GM21717 (cell line): ENCODE measurements around the gene SLC3A2.

Source experiments
- ATAC-seq: cut with Tn5 transposase; IDR thresholded peaks from one replicate; pipeline ENCODE4 v1.9.1; 2021; ENCODE audit warnings: mild to moderate bottlenecking, moderate library complexity; ENCODE audit not compliant: unreplicated experiment

The SLC3A2 gene

DNA sequence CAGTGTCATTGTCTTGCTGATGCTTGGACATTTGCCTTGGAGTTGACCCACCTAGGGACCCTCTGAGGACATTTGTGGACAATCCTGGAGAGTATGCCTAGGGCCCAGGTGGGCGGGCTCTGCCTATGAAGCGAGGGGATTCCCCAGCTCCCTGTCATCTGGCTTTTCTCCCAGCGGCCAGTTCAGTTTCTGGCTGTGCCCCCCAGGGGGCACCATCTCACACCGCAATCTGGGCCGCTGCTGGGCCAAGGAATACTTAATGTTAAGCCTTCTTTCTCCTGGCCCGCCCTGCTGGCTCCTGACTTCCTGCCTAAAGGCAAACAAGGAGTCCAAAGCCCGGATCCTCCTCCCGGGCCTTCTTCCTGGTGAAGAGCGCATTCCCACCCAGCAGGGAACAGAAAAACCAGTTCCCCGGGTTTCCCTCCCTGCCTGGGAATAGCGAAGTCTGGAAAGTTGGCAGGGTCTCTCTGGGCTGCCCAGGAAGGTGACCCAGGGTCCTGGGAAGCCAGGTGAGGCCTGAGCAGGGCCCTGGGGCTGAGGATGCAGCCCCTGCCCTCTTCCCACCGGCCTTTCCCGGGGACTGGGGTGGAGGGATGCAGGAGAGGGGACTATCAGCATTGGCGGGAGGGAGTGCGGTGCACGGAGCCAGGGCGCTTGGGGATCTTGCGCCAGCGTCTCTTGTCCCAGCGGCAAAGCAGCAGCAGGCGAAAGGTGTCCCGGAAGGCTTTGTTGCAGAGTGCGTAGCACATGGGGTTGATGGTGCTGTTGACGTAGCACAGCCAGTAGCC lies 28.6 kb downstream of the SLC3A2 start:
- ATAC-seq = no peak

GRCh38 chr11:62910141-62910882 lies 29.6 kb downstream of the SLC3A2 start:
- ATAC-seq = no peak

DNA sequence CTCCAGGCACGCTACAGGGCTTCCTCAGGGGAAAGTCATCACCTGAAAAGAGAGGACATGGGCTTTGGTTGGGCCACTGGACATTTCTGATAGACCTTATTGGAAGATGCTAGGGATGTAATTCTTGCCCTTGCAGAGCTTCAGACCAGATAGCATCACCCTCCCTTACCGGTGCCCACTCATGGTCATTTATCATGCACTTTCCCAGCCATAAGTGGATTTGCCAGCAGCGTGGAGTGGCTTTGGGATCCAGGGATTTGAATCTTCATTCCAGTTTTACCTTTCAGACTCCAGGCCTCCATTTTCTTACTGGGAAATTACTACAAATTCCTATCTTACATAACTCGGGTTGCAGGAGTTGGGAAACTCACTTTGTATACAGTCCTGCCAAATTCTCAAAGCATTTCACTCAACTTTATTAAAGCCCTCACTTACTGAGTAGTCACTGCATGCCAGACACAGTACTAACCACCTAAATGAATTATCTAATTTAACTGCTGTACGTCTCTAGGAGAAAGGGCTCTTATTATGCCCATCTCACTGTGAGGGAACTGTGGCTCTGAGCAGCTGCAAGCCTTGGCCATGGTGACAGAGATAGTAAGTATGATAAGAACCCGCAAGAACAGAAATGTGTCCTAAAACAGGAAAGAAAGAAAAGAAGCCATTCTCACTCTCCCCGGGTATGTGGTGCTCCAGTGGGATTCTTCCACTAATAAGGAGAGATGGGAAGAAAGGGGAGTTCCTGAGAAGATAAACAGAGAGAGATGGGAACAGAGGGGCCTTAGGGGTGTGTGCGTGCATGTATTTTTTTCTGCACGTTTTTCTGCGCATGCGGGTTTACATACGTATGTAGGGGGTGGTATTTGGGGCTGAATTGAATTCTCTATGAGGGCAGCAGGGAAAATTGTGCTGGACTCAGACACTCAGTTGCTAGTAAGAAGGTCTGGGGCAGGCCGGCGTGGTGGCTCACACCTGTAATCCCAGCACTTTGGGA lies 30.7 kb downstream of the SLC3A2 start:
- ATAC-seq = no peak

- ATAC-seq = no peak
Observed at GRCh38 chr11:62912268-62912667, 31.6 kb downstream of the SLC3A2 start.

- no peak for ATAC-seq
Observed at GRCh38 chr11:62914416-62914815, 33.7 kb downstream of the SLC3A2 start.

DNA sequence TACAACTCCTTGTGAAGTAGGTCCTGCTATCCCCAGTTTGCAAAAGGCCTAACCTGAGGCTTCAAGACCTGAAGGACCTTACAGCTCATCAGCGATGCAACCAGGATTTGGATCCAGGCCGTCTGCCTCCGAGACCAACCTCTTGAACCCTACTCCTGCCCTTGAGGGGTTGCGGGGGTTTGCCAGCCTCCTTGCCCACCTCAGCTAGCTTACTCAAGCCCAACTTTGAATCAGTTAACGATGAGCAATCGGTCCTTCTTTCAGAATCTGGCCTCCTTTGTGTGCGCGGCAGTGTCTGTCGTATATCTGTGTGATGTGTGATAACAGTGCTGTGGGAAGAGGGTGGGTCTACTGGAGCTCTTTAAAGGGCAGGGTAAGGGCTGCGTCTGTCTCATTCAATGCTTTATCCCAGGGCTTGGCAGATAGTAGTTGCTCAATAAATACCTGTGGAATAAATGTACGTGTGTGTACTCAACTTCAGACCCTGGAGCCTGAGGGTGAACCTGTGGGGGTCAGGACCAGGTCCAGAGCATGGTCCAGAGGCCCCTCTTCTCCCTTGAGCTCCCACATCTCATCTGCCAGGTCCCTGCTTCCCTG lies 37.3 kb downstream of the SLC3A2 start:
- ATAC-seq = no peak

DNA sequence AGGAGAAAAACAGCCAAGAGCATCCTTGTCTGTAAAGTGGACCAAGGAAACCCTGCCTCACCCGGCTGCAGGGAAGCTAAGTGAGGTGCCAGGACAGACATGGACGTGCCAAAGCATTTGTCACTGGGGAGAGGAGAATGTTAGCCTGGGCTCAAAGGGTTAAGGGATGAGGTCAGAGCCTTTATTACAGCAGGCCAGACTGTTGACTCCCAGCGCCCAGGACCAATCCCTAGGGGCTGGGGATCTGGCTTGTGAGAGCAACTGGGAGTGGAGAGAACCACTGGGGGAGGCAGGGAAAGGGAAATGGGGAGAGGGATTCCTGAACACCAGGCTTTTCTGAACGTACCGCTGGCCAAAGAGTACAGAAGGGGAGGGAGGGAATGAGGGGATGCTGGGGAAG lies 37.8 kb downstream of the SLC3A2 start:
- ATAC-seq = no peak

DNA sequence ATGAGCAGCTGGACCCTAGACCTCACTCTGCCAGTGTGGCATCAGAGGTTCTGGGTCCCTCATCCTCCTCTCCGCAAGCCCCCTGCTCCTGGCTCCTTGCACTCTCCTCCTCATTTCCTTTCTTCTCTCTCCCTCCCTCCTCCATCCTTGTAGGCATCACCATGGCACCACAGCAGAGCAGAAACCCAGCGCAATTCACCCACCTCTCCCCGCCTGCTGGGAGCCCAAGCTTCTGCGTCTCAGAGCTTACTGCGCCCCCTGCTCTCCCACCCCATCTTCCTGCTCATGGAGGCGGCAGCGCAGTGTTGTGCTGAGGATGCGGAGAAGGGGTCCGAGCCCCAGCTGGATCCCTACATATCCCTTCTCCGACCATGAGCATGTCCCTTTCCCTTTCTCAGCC lies 38.8 kb downstream of the SLC3A2 start:
- no peak for ATAC-seq

GRCh38 chr11:62919898-62920640 lies 39.4 kb downstream of the SLC3A2 start:
- ATAC-seq = no peak

DNA sequence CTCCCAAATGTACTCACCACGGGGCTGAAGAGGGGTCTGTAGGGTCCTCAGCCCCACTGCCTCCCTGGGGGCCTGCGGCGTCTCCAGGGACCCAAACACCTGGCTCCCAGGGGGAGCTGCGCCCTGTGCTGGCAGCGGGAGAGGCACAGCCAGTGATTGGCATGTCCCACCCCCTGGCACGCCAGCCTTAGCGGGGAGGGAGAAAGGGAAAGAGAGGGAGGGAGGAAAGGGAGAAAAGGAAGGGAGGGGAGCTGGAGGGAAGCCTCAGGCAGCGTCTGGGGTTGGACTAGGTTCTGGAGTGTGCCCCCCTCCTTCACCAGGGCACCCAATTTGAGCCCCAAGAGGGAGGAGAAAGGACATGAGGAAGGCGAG lies 40.5 kb downstream of the SLC3A2 start, which contains the start of gene CHRM1:
Gene CHRM1, minus strand, starts transcription at position 163 of the 372 bp plus-strand sequence. CDS start 10,263 bp downstream, outside the sequence.
- no peak for ATAC-seq

DNA sequence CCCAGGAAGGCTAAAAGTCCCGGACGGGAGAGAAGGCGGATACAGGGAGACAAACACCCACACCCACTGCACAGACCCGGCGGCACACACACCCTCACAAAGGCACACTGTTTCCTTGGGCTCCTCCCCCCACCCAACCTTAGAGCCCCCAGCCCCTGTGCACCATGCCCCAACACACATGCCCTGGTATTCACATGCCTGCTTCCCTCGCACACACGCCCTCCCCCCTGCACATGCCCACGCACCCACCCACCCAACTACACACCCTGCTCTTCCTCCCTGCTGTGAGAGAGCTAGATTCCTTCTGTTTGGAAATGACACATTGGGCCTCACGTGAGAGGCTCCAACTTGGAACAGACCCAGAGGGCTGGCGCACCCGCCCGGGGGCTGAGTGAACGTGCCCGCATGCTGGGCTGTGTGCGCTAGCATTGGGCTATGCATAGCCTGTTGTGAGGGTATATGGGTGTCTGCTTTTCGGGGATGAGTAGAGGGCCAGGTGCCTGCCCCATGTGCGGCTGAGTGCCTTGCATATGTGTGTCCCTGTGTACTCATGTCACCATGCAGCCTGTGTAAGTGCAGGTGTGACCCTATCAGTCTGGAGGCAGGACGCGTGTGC lies 41.0 kb downstream of the SLC3A2 start:
- ATAC-seq = no peak

DNA sequence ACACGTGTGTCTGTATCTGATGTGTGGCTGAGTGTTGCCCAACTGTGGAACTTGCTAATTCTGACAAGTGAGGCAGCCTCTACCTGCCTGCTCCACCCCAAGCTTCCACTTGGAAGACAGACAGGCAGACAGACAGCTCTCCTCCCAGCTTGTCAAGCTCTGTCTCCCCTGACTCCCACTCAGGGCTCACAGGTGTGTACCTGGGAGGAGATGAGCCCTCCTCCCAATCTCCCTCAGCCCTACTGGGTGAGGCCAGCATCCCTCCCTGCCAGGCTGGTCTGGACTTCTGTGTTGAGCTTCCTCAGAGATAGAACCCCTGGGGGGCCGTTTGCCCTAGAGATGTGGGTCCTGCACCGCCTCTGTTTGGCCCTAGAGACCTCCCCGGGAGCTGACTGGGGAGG lies 41.5 kb downstream of the SLC3A2 start:
- no peak for ATAC-seq

DNA sequence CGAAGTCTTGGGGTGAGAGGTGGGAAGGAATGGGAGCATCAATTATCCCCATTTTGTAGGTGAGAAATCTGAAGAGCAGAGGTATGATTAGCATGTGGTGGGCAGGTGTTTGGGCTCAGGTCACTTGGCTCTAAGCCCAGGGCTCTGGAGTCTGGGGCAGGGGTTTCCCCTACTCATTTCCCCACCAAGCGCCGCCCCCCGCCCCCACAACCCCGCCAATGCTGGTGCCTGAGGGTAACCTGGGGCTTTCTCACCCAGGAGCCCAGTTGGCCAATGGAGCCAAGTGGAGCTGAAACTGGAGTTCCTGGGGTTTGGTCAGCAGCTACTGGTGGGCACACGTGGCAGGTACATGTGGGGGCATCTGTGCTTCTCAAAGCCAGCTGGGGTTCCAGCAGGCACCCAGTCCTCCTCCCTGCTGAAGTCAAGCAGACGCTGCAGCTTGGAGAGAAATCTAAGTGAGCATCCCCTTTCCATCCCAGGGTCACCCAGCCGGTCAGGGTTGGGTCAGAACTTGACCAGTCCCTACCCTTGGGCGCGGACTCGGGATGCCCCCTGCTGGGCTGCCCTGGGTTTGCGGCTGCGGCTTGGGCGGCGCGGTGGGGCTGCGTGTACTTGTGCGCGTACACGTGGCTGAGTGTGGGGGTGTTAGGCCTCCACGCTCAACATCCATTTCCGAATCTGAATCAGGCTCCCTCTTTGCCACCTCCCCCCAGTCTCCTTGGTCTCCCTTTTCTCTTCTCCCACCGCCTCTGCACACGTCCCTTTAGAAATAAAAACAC lies 42.1 kb downstream of the SLC3A2 start:
- ATAC-seq = no peak

DNA sequence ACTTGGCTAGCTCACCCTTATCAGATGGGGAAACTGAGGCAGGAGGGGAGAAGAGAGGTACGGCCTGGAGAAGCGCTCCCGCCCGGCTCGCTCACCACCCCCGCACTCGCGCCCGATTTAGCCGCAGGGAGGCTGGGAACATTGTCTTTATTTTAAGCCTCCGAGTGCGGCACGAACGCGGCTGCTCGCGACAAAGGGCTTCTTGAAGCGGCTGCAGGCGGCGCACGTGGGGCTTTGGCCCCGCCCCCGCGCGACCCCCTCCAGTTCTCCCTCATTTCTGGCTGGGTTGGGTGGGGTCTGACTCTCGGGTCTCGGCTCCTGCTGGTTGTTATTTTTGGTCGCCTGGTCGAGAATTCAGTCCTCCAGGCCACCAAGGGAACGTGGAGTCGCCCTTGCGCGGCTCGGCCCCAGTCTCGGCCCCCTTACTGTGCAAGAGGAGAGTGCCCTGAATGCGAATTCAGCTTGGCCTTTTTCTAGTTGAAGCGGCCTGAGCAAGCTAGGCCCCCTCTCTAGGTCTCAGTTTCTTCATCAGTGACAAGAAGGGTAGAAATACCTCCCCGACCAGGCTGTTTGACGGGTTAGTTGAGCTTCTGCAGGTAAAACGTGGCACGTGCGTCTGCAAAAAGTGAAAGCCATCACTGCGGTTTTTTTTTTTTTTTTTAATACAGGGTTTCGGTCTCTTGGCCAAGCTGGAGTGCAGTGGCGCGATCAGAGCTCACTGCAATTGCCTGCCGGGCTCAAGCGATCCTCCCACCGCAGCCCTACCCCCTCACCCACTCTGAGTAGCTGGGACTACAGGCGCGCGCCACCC lies 43.1 kb downstream of the SLC3A2 start:
- no peak for ATAC-seq

DNA sequence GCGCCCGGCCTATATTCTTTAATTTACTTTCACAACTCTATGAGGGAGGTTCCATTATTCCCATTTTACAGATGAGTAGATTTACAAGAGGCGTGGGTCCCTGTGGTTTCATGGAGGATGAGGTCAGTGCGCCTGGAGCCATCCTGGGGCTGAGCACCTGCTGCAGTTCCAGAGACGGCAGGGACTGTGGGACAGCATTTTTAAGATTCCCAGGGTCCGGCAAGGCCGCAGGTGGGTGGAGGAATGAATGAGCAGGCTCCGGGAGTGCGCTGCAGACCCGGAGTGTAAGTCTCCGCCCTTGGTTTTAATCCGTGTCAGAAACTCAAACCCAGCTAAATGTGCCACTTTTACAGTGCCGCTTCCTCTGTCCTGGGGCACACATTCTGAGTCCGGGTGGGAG lies 44.6 kb downstream of the SLC3A2 start:
- ATAC-seq = no peak

DNA sequence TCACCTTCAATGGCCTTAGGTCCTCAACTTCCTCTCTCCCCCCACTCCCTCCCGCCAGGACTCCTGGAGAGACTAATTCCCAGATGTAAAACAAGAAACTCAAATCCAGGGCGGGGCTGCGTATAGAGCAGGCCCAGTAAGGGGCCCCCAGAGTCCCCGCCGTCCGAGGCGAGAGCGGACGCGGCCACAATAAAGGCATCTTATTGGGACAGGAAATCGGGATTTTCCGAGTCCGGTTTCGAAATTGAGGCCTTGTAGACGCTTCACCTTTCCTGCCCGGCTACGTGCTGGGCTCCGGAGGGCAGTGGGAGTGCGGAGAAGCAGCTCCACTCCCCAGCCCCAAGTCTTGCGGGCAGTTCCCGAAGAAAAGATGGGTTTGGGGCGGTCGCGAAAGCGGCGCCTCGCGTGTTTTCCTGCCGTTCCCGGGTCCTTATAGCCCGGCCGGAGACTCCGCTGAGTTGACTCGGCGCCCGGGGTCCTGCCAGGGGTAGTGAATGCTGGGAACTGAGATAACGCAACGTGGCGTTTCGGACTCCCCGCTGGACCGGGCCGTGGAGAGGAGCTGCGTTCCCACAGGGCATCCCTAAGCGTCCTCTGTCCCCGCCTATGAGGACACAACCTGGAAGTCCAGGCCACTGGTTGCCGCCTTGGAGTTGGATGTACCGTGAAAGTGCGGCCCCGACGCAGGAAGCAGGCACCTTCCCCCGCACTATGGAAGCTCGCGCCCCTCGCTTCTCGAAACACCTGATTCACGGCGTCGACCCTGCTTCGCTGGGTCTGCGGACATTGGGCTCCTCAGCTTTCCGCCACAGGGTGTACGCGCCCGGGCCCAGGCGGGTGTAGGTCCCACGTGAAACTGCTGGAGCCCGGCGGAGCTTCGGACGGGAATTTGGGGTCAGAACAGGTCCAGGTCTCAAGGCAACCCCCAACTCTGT lies 45.3 kb downstream of the SLC3A2 start:
- no peak for ATAC-seq
